HG03196 (cell line): ENCODE results near the gene C1QTNF7.
A peak's percentile ranks its signal among the peaks of the same experiment; 100 is the strongest.

ENCODE experiments used
- ATAC-seq: cut with Tn5 transposase; IDR thresholded peaks from one replicate; pipeline ENCODE4 v1.9.1; 2021; ENCODE audit not compliant: unreplicated experiment

C1QTNF7 gene

DNA sequence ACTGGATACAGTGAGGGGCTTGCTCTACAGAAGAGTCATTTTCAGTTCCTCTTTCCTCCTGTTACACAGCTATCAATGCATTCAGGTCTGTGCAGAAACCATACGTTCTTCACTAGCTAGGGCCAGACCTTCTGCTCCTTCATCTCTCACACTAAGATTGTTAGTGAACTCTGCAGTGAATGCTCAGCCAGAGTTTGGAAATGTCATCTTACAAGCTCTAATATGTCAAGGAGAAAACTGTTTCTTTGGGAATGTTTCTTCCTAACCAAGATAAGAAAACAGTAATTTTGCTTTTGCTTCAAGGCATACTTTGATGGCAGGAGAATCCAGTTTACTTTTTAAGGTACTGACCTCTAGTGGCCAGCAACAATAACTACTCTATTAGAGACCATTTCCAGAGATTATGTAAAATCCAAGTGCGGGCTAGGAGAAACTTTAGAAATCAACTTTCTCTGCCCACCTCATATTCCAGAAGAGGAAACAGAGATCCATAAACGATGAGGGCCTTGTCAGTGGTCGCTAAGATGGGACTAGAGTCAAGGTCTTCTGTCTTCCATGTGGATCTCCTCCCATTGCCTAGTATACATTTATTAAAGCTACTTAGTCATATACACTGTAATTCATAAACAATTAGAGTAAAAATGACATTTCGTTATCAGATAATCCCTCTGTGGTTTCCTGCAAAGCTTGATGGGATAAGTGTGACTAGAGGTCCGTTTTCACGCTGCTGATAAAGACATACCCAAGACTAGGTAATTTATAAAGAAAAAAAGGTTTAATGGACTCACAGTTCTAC lies 29.8 kb downstream of the C1QTNF7 start:
- ATAC-seq, result peak; percentile 84

DNA sequence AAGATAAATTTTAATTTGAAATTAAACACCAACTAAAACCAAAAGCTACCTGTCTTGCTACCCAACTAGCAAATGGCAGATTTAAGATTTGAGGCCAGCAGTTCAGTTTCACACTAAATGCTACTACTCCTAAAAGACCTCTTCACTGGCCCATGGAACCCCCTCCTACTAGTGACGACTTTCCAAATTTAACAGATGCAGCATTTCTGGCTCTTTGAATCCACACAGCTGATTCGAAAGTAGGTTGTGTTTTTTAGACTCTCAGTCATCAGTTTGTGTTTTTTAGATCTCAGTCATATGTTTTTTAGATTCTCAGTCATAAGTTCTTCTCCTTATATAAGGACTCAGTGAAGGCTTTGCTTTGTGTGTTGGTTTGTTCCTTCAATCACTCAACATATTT lies 30.8 kb downstream of the C1QTNF7 start:
- ATAC-seq, result no peak

- ATAC-seq, result no peak
These were observed 31.9 kb downstream of the C1QTNF7 start for GRCh38 chr4:15459706-15460105.

- no peak for ATAC-seq
These were observed 38.8 kb downstream of the C1QTNF7 start for GRCh38 chr4:15466596-15466995.

DNA sequence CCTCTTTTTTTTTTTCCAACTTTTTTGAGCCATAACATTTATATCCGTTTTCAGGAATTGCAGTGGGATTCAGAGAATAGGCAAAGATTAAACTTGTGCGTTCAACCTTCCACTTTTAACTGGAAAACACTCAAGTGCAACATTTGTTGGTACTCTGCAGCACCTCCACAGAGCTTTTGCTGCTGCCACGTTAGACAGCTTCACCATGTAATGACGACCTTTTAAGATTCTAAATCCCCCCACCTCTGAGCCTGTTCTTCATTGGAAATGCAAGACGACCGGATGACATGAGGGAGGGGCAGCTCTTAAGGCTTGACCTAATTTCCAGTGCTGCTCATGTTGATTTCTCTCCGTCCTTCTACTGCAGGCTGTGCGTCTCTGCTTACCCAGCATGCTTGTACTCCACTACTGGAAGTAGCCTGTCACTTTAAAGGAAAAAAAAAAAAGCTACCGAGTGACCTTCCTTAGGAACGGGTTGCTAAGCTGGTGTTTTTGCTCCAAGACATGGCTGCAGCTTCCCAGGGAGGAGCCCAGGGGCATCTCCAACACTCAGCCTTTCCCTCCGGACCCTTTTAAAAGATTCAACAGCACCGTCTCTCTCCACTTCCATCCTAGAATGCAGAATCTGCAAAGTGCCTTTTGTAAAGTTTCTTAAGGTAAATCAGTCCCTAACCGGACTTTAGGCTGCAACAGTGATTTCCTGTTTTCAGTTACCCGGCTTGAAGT lies 41.7 kb downstream of the C1QTNF7 start, which contains the start of gene CC2D2A:
TSS of gene CC2D2A (plus strand) at position 481 of the 726 bp plus-strand sequence. CDS start 6,051 bp downstream, outside the sequence.
- no peak for ATAC-seq

- ATAC-seq, result no peak
These were observed 42.3 kb downstream of the C1QTNF7 start for GRCh38 chr4:15470128-15470475.

- no peak for ATAC-seq
These were observed 48.6 kb downstream of the C1QTNF7 start for GRCh38 chr4:15476396-15476795.

GRCh38 chr4:15478724-15479088 lies 50.9 kb downstream of the C1QTNF7 start:
- ATAC-seq, result no peak

GRCh38 chr4:15479089-15479912 lies 51.5 kb downstream of the C1QTNF7 start:
- no peak for ATAC-seq

DNA sequence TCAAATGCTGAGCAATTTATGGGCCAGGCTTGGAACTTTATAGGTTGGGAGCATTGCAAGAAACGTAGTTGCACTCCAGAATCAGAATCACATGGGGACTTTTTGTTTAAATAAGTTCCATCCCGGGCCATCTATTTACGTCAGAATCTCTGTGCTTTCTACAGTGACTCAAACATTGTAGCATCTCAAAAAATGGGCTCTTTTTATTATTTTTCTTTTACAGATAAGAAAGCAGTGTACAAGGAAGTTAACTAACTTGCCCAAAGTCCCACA lies 52.0 kb downstream of the C1QTNF7 start:
- no peak for ATAC-seq

DNA sequence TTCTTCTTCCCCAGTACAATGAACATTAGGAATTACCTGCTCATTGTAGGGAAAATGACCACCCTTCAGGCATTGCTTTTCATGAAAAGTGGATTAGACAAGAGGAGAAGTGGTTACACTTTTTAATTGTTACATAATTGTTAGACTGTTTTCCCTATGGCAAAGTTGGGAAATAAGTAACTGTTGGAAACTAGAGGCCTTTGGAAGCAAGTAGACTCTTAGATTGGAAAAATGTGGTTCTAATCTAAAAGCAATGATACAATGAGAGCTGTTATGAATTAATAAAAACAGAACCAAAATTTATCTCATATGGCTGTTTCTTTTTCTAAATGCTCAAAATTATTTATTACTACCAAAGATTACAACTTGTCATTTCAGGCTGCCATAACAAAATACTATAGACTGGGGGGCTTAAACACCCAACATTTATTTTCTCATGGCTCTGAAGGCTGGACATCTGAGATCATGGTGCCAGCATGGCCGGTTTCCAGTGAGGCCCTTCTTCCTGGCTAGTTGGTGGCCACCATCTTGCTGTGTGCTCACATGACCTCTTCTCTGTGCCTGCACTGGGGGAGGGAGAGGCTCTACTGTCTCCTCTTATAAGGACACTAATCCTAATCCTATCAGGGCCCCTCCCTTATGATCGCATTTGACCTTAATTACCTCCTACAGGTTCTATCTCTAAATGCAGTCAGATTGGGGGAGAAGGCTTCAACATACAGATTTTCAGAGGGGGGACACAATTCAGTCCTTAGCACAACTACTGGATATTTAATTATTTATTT lies 54.3 kb downstream of the C1QTNF7 start:
- ATAC-seq, result no peak

DNA sequence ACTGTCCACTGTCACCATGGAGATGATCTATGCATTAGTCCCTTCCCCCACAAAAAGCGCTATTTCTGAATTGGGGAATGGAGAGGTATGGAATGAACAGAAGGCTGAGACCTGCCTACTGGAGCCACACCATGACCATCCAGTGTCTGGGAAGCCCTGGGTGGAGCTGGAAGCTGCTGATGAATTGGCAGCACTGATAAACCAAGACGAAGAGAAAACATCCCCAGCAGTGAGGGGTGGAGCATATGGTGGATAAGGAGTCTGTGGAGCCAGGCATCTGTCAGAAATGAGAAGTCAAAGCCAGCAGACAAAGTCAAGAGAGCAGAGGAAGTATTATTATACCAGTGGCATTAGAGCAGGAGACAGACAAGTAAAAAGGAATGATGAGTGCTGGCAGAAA lies 55.0 kb downstream of the C1QTNF7 start:
- ATAC-seq, result no peak

GRCh38 chr4:15488136-15488535 lies 60.3 kb downstream of the C1QTNF7 start:
- no peak for ATAC-seq

- ATAC-seq, result no peak
These were observed 61.0 kb downstream of the C1QTNF7 start for GRCh38 chr4:15488658-15489470.

GRCh38 chr4:15489551-15489950 lies 61.7 kb downstream of the C1QTNF7 start:
- ATAC-seq, result no peak

DNA sequence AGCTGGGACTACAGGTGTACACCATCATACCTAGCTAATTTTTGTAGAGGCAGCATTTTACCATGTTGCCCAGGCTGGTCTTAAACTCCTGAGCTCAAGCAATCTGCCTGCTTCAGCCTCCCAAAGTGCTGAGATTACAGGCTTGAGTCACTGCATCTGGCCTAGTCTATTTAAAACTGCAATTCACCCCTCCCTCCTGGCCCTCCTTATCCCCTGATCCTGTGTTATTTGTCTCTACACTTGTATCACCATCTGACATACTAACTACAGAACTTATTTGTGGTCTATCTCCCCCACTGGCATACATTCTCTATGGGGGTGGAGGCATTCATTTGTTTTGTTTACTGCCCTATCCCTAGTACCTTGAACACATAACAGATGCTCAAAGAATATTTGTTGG lies 65.6 kb downstream of the C1QTNF7 start:
- ATAC-seq, result no peak

- no peak for ATAC-seq
These were observed 67.8 kb downstream of the C1QTNF7 start for GRCh38 chr4:15495621-15496020.
